PC-9 (cell line): ENCODE data around the gene UAP1L1. TPM values are rescaled to one million over a fixed set of nuclear protein-coding genes. Genes with fewer than 3 reads are reported as not detected.

Source experiments
- BruUV-seq: library from RNA; stranded (reverse); fragments of 400-500 nt; replicated peaks from 2 replicates; lab custom pipeline; 2021; lab: Mats Ljungman, UMichigan
- CTCF ChIA-PET: fragments of 300-600 bp; sonication (Branson Sonifier 250); formaldehyde crosslinking; loops from one replicate; lab custom pipeline; 2022; ENCODE audit warnings: antibody characterized with exemption; lab: Charles Lee
- POLR2A ChIA-PET: fragments of 300-600 bp; sonication (Branson Sonifier 250); formaldehyde crosslinking; loops from one replicate; lab custom pipeline; 2022; ENCODE audit warnings: antibody characterized with exemption; ENCODE audit not compliant: unreplicated experiment; lab: Charles Lee
- DNase-seq, 2 experiments: peaks; one replicate each; pipeline versions ENCODE4 v3.0.0 to v3.0.0-alpha.2; 2015 to 2022; ENCODE audit warnings: mixed read lengths in 1 of 2
- H2AFZ ChIP-seq: fragments of 200-600 bp; sonication (generic); 2 replicates; pipeline ENCODE4 v1.8.1; 2017; ENCODE audit warnings: antibody characterized with exemption
- H3F3A ChIP-seq: fragments of 200-600 bp; sonication (generic); 2 replicates; pipeline ENCODE4 v1.8.1; 2017; ENCODE audit warnings: antibody characterized with exemption, mild to moderate bottlenecking, low read depth; ENCODE audit not compliant: insufficient read depth
- H3K27ac ChIP-seq: fragments of 200-600 bp; sonication (generic); 2 replicates; pipeline ENCODE4 v1.6.1; 2016; ENCODE audit warnings: mixed run types
- H3K27me3 ChIP-seq: fragments of 200-600 bp; sonication (generic); 2 replicates; pipeline ENCODE4 v1.6.1; 2016; ENCODE audit warnings: low read depth, mixed run types; ENCODE audit not compliant: insufficient read depth
- H3K36me3 ChIP-seq: fragments of 200-600 bp; sonication (generic); 2 replicates; pipeline ENCODE4 v1.6.1; 2016; ENCODE audit warnings: low read depth, mixed run types
- H3K4me1 ChIP-seq: fragments of 200-600 bp; sonication (generic); replicated peaks from 2 replicates; pipeline ENCODE4 v1.6.1; 2016; ENCODE audit warnings: mixed run types; ENCODE audit not compliant: insufficient read depth
- H3K4me2 ChIP-seq: fragments of 200-600 bp; sonication (generic); 2 replicates; pipeline ENCODE4 v1.6.1; 2017; ENCODE audit warnings: mixed run types
- H3K4me3 ChIP-seq: fragments of 200-600 bp; sonication (generic); 2 replicates; pipeline ENCODE4 v1.6.1; 2016; ENCODE audit warnings: mixed run types
- H3K79me2 ChIP-seq: fragments of 200-600 bp; sonication (generic); 2 replicates; pipeline ENCODE4 v1.6.1; 2017; ENCODE audit warnings: low read depth, mixed run types
- H3K9me2 ChIP-seq: fragments of 200-600 bp; sonication (generic); 2 replicates; pipeline ENCODE4 v1.8.1; 2017; ENCODE audit warnings: mild to moderate bottlenecking; ENCODE audit not compliant: insufficient read depth
- H3K9me3 ChIP-seq: fragments of 200-600 bp; sonication (generic); 2 replicates; pipeline ENCODE4 v1.8.1; 2016; ENCODE audit warnings: low read depth; ENCODE audit not compliant: insufficient read depth
- H4K20me1 ChIP-seq: fragments of 200-600 bp; sonication (generic); 2 replicates; pipeline ENCODE4 v1.8.1; 2017; ENCODE audit not compliant: insufficient read depth
- CTCF ChIP-seq: fragments of 200-600 bp; sonication (generic); conservative IDR thresholded peaks from 2 replicates; pipeline ENCODE4 v1.6.1; 2017; ENCODE audit warnings: mixed run types, antibody characterized with exemption, mild to moderate bottlenecking, moderate library complexity
- EZH2 ChIP-seq: fragments of 200-600 bp; sonication (generic); IDR thresholded peaks from 2 replicates; pipeline ENCODE4 v1.8.0; 2017; ENCODE audit warnings: antibody characterized with exemption, low read depth
- intact Hi-C: fragments of 100-400 bp; cut with micrococcal nuclease; formaldehyde crosslinking; loops from one replicate; pipeline ENCODE4 v1.10.0; 2022; ENCODE audit not compliant: unreplicated experiment
- total RNA-seq: library from RNA; stranded (reverse); gene quantifications from 2 replicates; pipeline ENCODE4 v1.2.3, GENCODE V29; 2021

Gene UAP1L1
- total RNA-seq, 1 experiment from 2014 or later = 9.9 TPM

GRCh38 chr9:137034039-137034708 lies 43.1 kb upstream of the UAP1L1 start:
- Histone ChIP-seq H3K36me3 (no peaks in the 10 kb centered on the region), H3K79me2 (no peaks in the 10 kb centered on the region), H3K4me1 (peaks cover 9% of the 10 kb centered on the region), H3F3A (peaks cover 27% of the 10 kb centered on the region; the same call in 1 of the 2 replicates), H4K20me1 (0 out of 2 replicates have a peak, but pooled peaks cover 4% of the 10 kb centered on the region), H3K9me3 (no peaks in the 10 kb centered on the region), H3K27ac (no peak overlapping the region), H2AFZ (no peak overlapping the region), H3K27me3 (no peaks in the 10 kb centered on the region), H3K4me3 (peak overlapping the region; percentile 29; the same call in 1 of the 2 replicates), H3K4me2 (peak overlapping the region; percentile 74), H3K9me2 (no peaks in the 10 kb centered on the region)
- CTCF ChIA-PET = interaction anchor here (0.6 to 1.8 kb wide), 6 partner anchors 13 to 262 kb away, joined by 3 to 46 read pairs (median 5); no protein-coding TSS in a partner anchor
- TF ChIP-seq CTCF = no peak
- TF ChIP-seq EZH2 = no peak
- POLR2A ChIA-PET = interaction anchor here (0.6 to 1.1 kb wide), 4 partner anchors 40 to 244 kb away, joined by 4 to 11 read pairs (median 6); partner anchors contain the start of gene TUBB4B
- peak in 1 of 2 experiments; percentile 60 for DNase-seq
- BruUV-seq = no TSS peak
- intact Hi-C loops = no loop called here

- H3K4me1 ChIP-seq = peaks cover 9% of the 10 kb centered on the region
- H3K79me2 ChIP-seq = no peaks in the 10 kb centered on the region
- intact Hi-C loops = loop anchor here (1.0 kb wide), 2 partner anchors 87 to 245 kb away; no protein-coding TSS in a partner anchor
- peak overlapping the region; percentile 74 for H3K4me2 ChIP-seq
- TSS peak; percentile 14 for BruUV-seq
- no peaks in the 10 kb centered on the region for H3K27me3 ChIP-seq
- no peak overlapping the region for H2AFZ ChIP-seq
- peak; percentile 70 to 88 for DNase-seq
- H3F3A ChIP-seq = peaks cover 22% of the 10 kb centered on the region; the same call in 1 of the 2 replicates
- ChIA-PET POLR2A (interaction anchor here (0.6 to 1.1 kb wide), 6 partner anchors 41 to 246 kb away, joined by 4 to 11 read pairs (median 6); partner anchors contain the start of gene TUBB4B), CTCF (interaction anchor here (0.6 to 1.8 kb wide), 14 partner anchors 9 to 715 kb away, joined by 3 to 46 read pairs (median 4); partner anchors contain the start of genes C8G and CLIC3)
- no peak for TF ChIP-seq EZH2
- TF ChIP-seq CTCF = peak; percentile 87
- H3K4me3 ChIP-seq = peak overlapping the region; percentile 29; the same call in 1 of the 2 replicates
- H3K9me2 ChIP-seq = no peaks in the 10 kb centered on the region
- H4K20me1 ChIP-seq = 0 out of 2 replicates have a peak, but pooled peaks cover 4% of the 10 kb centered on the region
- no peaks in the 10 kb centered on the region for H3K36me3 ChIP-seq
- no peaks in the 10 kb centered on the region for H3K9me3 ChIP-seq
- H3K27ac ChIP-seq = no peak overlapping the region
Observed at GRCh38 chr9:137034709-137035506, 42.4 kb upstream of the UAP1L1 start.

GRCh38 chr9:137035507-137035834 lies 41.8 kb upstream of the UAP1L1 start:
- Histone ChIP-seq H3K9me2 (no peaks in the 10 kb centered on the region), H3K36me3 (no peaks in the 10 kb centered on the region), H3K4me1 (peaks cover 9% of the 10 kb centered on the region), H3K9me3 (no peaks in the 10 kb centered on the region), H3K4me3 (no peak overlapping the region), H3F3A (peaks cover 22% of the 10 kb centered on the region; the same call in 1 of the 2 replicates), H4K20me1 (0 out of 2 replicates have a peak, but pooled peaks cover 4% of the 10 kb centered on the region), H3K4me2 (no peak overlapping the region), H3K27ac (no peak overlapping the region), H3K79me2 (no peaks in the 10 kb centered on the region), H2AFZ (no peak overlapping the region), H3K27me3 (no peaks in the 10 kb centered on the region)
- ChIA-PET CTCF (interaction anchor here (0.6 to 1.8 kb wide), 10 partner anchors 10 to 716 kb away, joined by 3 to 46 read pairs (median 3); partner anchors contain the start of genes C8G and CLIC3), POLR2A (interaction anchor here (0.6 to 0.7 kb wide), 2 partner anchors 188 to 247 kb away, joined by 6 to 10 read pairs; no protein-coding TSS in a partner anchor)
- DNase-seq = no peak
- intact Hi-C loops = loop anchor here (1.0 kb wide), 2 partner anchors 87 to 245 kb away; no protein-coding TSS in a partner anchor
- TF ChIP-seq EZH2 (no peak), CTCF (peak; percentile 48; the same call in 1 of the 2 replicates)
- BruUV-seq = no TSS peak
